ENCODE measurements around the gene CHAF1B.

Gene CHAF1B

DNA sequence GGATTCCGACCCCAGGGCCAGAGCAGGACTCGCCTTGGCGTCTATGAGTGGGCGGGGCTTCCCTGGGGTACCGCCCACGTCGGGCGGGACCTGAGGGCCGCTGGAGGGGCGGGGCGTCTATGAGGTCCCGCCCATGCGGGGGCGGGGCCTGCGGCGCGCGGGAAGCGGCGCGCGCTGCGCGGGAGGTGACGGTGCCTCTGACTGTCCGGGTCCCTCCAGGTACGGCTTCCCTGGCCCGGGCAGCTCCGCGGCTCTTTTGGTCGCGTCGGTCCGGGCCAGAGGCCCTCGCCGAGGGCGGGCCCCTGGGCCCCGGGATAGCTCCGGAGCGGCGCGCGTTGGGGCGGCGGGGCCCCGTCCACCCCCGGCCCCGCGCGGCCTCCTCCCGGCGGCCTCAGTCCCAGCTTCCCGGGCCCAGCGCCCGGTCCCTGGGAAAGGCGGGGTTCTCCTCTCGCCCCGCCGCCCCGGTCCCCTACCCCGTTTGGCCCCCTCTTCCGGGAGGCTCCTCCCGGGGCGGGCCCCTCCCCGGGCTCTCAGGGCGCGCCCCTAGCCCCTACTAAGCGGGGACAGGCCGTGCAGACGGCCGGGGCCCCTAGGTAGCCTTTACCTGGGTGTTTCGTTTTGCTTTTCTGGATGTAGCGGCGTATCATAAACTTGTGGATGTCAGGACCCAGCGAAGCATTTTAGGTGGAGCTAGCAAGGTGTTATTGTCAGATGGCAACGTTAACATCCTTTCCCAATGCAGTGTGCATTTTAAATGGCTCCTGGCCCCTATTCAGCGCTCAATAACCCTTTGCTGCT lies at the start of gene CHAF1B (continued):
- peak; percentile 71; the same call in 1 of the 2 replicates for TF ChIP-seq KLF9 (tag by site-specific recombination; IDR thresholded peaks at IDR 0.05; ENCODE audit: low read depth)
- peak; percentile 72 for TF ChIP-seq GLIS1 (tag by site-specific recombination; IDR thresholded peaks at IDR 0.05)
- 0 out of 2 replicates have a peak, but pooled peaks have one; percentile 59 for TF ChIP-seq KLF8 (tag by site-specific recombination; IDR thresholded peaks at IDR 0.05)
- TF ChIP-seq PATZ1 (tag by site-specific recombination; IDR thresholded peaks at IDR 0.05): peak; percentile 42; the same call in 1 of the 2 replicates
- TF ChIP-seq ZFHX2 (tag by site-specific recombination; conservative IDR thresholded peaks at IDR 0.05): peak; percentile 81
- no peak; the same call in 1 of the 2 replicates for TF ChIP-seq ZBTB17 (tag by site-specific recombination; IDR thresholded peaks at IDR 0.05)
- no peak for TF ChIP-seq ZFP37 (tag by site-specific recombination; IDR thresholded peaks at IDR 0.05)
- no peak for TF ChIP-seq ZEB2 (tag by site-specific recombination; IDR thresholded peaks at IDR 0.05)
- no peak for TF ChIP-seq KLF7 (tag by site-specific recombination; IDR thresholded peaks at IDR 0.05; ENCODE audit: borderline replicate concordance)
- TF ChIP-seq OVOL3 (tag by site-specific recombination; IDR thresholded peaks at IDR 0.05): no peak
- TF ChIP-seq REPIN1 (tag by site-specific recombination; IDR thresholded peaks at IDR 0.05; ENCODE audit: low read depth): no peak
- no peak for TF ChIP-seq ZNF777 (tag by site-specific recombination; IDR thresholded peaks at IDR 0.05; ENCODE audit: borderline replicate concordance)
- no peak; the same call in none of the 2 replicates for TF ChIP-seq KLF10 (tag by site-specific recombination; IDR thresholded peaks at IDR 0.05)
- TF ChIP-seq, protein P1, sequence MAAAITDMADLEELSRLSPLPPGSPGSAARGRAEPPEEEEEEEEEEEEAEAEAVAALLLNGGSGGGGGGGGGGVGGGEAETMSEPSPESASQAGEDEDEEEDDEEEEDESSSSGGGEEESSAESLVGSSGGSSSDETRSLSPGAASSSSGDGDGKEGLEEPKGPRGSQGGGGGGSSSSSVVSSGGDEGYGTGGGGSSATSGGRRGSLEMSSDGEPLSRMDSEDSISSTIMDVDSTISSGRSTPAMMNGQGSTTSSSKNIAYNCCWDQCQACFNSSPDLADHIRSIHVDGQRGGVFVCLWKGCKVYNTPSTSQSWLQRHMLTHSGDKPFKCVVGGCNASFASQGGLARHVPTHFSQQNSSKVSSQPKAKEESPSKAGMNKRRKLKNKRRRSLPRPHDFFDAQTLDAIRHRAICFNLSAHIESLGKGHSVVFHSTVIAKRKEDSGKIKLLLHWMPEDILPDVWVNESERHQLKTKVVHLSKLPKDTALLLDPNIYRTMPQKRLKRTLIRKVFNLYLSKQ (tag by site-specific recombination; IDR thresholded peaks at IDR 0.05; ENCODE audit: borderline replicate concordance): no peak
- TF ChIP-seq ZNF610 (tag by site-specific recombination; IDR thresholded peaks at IDR 0.05; ENCODE audit: borderline replicate concordance): no peak
- TF ChIP-seq ZNF121 (tag by site-specific recombination; IDR thresholded peaks at IDR 0.05): no peak

DNA sequence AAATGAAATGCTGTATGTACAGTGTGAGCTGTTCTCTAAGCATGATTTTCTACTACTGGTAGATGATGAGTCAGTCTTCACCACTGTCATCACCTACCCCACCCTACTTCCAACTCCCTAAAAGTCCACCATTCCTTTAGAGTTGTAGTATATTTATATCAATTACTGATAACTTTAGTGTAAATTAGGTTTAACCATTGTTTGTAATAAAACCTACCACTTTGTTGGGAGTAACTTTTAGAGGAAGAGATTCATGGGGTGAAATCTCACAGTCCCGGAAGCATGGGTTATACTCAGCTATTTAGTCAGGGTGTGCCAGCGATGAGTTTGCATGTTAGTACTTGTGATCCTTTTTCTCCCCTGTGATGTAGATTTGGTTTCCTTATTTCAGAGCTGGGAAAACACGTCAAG lies 48.1 kb upstream of the CHAF1B start:
- H3K27ac ChIP-seq (ENCODE audit: extremely low read depth, low read depth, low read length): no peak overlapping the region
- peaks cover 54 to 72% of the 10 kb centered on the region in 2 experiments for H3K36me3 ChIP-seq (ENCODE audit: control insufficient read depth in 2 of 2, insufficient read depth in 1 of 2, low read length in 2 of 2)
- ChIA-PET POLR2A (interaction anchor here (1.4 kb wide), 1 partner anchor 8 kb away, joined by 3 read pairs; no protein-coding TSS in a partner anchor), CTCF (interaction anchor here (0.7 to 1.0 kb wide), 4 partner anchors 13 to 1588 kb away, joined by 3 to 4 read pairs (median 3); no protein-coding TSS in a partner anchor)
- H3K4me3 ChIP-seq (ENCODE audit: low read depth, low read length): no peak overlapping the region
- H3K4me1 ChIP-seq (ENCODE audit: control insufficient read depth, insufficient read depth, low read length): no peaks in the 10 kb centered on the region
- H3K9me3 ChIP-seq (ENCODE audit: control insufficient read depth, insufficient read depth, low read depth, low read length): no peaks in the 10 kb centered on the region
- TF ChIP-seq ZNF558 (tag by site-specific recombination; IDR thresholded peaks at IDR 0.05) (no peak), ZNF488 (tag by site-specific recombination; IDR thresholded peaks at IDR 0.05) (no peak), YY1 (tag by site-specific recombination; IDR thresholded peaks at IDR 0.05) (no peak), ZSCAN18 (tag by site-specific recombination; IDR thresholded peaks at IDR 0.05) (no peak), ZNF555 (tag by site-specific recombination; conservative IDR thresholded peaks at IDR 0.05) (no peak), ZNF544 (tag by site-specific recombination; IDR thresholded peaks at IDR 0.05) (no peak), ZNF548 (tag by site-specific recombination; IDR thresholded peaks at IDR 0.05) (no peak), HOXA7 (CRISPR knock-in tag; IDR thresholded peaks at IDR 0.05; ENCODE audit: borderline replicate concordance) (no peak), ZNF677 (tag by site-specific recombination; IDR thresholded peaks at IDR 0.05) (no peak), SP2 (tag by site-specific recombination; IDR thresholded peaks at IDR 0.05) (no peak), ZNF174 (tag by site-specific recombination; IDR thresholded peaks at IDR 0.05) (no peak)
- TF ChIP-seq, protein P2, sequence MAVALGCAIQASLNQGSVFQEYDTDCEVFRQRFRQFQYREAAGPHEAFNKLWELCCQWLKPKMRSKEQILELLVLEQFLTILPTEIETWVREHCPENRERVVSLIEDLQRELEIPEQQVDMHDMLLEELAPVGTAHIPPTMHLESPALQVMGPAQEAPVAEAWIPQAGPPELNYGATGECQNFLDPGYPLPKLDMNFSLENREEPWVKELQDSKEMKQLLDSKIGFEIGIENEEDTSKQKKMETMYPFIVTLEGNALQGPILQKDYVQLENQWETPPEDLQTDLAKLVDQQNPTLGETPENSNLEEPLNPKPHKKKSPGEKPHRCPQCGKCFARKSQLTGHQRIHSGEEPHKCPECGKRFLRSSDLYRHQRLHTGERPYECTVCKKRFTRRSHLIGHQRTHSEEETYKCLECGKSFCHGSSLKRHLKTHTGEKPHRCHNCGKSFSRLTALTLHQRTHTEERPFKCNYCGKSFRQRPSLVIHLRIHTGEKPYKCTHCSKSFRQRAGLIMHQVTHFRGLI (tag by site-specific recombination; IDR thresholded peaks at IDR 0.05): no peak
- TF ChIP-seq, protein P3, sequence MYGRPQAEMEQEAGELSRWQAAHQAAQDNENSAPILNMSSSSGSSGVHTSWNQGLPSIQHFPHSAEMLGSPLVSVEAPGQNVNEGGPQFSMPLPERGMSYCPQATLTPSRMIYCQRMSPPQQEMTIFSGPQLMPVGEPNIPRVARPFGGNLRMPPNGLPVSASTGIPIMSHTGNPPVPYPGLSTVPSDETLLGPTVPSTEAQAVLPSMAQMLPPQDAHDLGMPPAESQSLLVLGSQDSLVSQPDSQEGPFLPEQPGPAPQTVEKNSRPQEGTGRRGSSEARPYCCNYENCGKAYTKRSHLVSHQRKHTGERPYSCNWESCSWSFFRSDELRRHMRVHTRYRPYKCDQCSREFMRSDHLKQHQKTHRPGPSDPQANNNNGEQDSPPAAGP (tag by site-specific recombination; IDR thresholded peaks at IDR 0.05): no peak
